GM21515 (cell line): ENCODE measurements around the gene SBNO1.
"Not testable (repeated sequence)": the region's sequence is repeated elsewhere in the genome, so short reads cannot be mapped to it uniquely, and the experiment has no call there.

Experiments used
- ATAC-seq: cut with Tn5 transposase; IDR thresholded peaks from one replicate; pipeline ENCODE4 v1.9.1; 2021; ENCODE audit not compliant: unreplicated experiment

SBNO1 gene

DNA sequence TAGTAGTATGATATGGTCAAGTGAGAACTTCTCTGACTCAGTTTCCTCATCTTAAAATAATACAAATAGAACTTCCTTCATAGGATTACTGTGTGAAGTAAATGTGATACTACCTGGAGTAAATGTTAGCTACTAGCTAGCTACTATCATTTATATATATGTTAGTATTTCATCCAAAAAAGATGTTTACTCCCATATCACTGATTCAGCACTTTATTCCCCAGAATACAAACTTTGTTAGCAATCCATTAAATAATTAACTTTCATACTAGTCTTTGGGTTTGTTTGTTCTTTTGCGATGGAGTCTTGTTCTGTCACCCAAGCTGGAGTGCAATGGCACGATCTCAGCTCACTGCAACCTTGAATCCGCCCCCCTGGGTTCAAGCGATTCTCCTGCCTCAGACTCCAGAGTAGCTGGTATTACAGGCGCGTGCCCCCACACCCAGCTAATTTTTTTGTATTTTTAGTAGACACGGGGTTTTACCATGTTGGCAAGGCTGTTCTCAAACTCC is 8.4 kb downstream of the SBNO1 start:
- ATAC-seq = no peak

DNA sequence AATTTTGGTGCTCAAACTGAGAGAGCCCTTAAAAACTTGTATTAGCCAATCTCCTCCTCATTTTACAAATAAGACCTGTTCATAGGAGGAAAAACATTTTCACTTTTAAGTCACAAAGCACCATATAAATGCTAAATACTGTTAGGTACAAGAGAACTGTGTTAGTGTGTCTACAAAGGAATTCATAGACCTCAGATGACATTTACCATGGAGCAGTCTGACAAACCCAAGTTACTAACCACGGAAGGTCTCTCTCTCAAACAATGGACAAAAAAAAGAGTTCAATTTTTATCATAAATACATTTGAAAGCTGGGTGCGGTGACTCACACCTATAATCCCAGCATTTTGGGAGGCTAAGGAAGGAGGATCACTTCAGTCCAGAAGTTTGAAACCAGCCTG is 10.0 kb downstream of the SBNO1 start:
- ATAC-seq = no peak

DNA sequence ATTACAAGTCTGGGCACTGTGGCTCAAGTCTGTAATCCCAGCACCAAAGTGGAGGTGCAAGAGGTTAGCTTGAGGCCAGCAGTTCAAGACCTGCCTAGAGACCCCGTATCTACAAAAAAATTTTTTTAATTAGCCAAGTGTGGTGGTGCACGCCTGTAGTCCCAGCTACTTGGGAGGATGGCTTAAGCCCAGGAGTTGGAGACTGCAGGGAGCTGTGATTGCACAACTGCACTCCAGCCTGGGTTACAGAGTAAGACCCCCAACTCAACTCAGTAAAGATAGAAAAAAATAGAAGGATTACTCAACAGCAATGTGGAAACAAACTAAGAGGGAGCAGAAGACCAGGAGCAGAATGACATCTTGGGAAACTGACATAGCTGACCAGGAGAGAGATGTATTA is 13.3 kb downstream of the SBNO1 start:
- ATAC-seq = no peak

GRCh38 chr12:123346946-123347345 is 17.7 kb downstream of the SBNO1 start:
- no peak for ATAC-seq

DNA sequence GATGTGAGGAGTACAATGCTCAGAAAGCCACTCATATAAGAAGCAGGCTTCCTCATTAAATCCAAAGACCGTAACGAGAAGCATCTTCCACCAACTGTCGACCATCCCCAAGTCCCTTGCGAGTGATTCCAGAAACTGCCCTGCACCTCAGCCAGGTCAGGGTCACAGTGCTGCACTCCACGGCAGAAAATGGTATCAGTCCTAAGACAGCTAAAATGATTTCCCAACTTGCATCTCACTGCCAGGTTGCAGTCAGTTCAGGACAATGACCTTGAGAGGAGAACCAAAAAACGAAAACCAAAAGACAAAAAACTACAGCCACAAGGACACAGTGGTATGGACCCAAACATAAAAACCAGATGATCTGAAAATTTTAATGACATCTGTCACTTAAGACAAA is 20.6 kb downstream of the SBNO1 start:
- no peak for ATAC-seq

DNA sequence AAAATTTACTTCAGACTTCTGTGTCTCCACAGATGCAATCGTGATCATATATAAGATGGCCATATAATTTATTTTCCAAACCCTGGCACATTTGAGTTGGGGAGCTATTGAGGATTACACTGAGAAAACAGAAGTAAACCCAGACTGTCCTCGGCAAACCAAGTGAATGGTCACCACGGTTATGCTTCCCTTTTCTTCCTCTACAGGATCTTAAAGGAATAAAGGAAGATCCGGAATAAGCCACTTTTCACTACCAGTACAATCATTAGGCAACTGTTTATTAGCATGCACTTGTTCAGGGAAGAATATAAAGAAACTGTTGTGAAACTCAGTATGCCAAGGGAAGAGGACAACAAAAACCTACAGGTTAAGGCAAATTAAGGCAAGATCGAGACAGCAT is 27.6 kb downstream of the SBNO1 start:
- no peak for ATAC-seq

- no peak for ATAC-seq
Measured at GRCh38 chr12:123336530-123336929, 28.1 kb downstream of the SBNO1 start.

- ATAC-seq = no peak
Measured at GRCh38 chr12:123335490-123335889, 29.2 kb downstream of the SBNO1 start.

DNA sequence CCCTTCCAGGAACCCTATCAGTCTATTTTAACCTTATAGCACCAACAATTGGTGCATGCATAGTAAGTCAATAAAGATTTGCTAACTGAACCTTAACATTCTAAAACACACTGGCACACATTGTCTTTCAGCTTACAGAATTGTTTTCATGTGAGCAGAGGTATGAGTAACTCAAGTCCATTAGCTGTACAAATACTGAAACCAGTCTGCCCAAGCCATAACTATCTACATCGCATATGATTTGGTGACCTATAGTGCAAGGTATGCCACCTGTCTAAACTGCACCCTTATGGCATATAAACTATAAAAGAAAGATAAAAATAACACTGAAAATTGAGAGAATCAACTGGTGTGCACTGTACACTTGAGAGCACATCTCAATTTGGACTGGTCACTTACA is 34.8 kb downstream of the SBNO1 start:
- ATAC-seq = no peak

DNA sequence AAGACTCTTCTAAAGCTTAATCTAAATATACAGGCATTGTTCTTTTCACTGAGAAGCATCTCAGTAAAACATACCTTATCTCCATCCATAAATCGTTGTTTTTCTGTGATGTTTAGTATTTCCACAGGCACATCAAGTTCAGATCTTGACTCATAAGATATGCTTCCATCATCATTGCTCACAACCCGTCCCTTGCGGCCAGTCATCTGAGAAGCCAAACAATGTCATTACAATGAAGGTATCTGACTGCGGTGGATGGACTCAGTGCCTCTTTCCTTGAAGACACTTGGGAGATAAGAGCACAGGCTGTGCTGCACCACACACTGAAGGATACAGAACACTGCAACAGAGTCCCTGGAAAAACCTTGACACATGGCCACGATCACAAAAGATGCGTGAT is 44.8 kb downstream of the SBNO1 start:
- ATAC-seq = no peak

DNA sequence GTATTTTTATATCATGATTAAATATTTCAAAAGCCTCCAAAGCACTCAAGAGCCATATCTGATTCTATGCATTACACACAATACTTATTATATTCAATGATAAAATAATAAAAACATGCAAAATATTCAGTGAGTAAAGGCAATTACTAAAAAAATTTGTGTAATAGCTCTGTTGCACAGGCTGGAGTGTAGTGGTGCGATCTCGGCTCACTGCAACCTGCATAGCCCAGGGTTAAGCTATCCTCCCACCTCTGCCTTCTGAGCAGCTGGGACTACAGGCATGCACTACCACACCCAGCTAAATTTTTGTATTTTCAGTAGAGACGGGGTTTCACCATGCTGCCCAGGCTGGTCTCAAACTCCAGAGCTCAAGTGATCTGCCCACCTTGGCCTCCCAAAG is 45.4 kb downstream of the SBNO1 start:
- ATAC-seq = no peak

GRCh38 chr12:123313046-123313445 is 51.6 kb downstream of the SBNO1 start:
- ATAC-seq = not testable (repeated sequence)

DNA sequence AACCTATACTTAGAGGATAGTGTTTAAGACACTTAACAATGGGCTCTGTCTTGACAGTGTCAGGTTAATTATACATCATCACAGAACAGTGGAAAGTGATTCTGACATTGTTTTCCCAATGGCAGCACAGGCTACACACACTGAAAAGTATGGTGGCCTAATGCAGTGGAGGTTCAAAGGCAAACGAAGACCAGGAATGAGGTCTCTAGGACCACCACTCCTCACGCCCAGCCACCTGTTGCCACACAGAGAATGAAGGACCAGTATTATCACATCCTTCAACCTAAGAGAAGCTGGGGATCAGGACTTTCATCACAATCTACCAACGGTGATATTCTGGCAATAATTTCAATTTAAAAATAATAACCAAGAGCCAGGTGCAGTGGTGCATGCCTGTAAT is 58.4 kb downstream of the SBNO1 start:
- ATAC-seq = no peak

- ATAC-seq = no peak
Measured at GRCh38 chr12:123305136-123305535, 59.5 kb downstream of the SBNO1 start.

- ATAC-seq = no peak
Measured at GRCh38 chr12:123293178-123293760, 71.4 kb downstream of the SBNO1 start.

- ATAC-seq = no peak
Measured at GRCh38 chr12:123289911-123290310, 74.7 kb downstream of the SBNO1 start.

DNA sequence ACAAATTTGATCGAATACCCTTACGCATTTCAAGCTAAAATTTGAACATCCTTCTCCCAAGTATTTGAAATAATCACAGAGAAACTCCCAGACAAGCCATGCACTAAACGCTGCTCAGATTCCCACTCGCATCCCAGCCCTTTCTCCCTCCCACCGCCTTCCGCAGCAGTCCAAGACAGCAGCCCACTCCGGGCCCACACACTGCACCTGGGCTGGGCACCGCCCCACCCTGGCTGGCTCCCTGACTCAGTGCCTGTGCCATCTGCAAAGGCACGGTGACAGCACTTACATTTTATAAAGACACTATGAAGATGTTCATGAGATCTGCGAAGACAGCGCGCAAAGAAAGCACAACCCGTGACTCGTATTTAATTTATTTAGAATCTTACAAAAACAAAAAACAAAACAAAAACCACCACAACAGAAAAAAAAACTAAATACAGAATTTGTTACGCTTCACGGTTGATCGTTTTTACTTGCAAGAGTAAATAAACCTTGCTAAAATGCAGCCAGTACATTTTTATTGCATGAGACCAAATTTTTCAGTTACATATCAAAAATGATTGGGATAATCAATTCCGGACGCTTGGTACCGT is 75.8 kb downstream of the SBNO1 start:
- no peak for ATAC-seq

GRCh38 chr12:123286652-123287373 is 77.8 kb downstream of the SBNO1 start:
- no peak for ATAC-seq

GRCh38 chr12:123284669-123285068 is 80.0 kb downstream of the SBNO1 start:
- no peak for ATAC-seq

GRCh38 chr12:123283461-123283860 is 81.2 kb downstream of the SBNO1 start:
- ATAC-seq = no peak

DNA sequence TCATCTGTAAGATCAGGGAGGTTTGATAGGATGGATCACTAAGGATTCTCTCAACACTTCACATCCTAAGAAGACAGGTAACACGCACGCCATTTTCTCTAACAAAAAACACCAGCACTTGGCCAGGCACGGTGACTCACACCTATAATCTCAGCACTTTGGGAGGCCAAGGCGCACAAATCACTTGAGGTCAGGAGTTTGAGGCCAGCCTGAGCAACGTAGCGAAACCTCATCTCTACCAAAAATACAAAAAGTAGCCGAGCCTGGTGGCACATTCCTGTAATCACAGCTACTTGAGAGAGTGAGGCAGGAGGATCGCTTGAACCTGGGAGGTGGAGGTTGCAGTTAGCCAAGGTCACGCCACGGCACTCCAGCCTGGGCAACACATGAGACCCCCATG is 82.5 kb downstream of the SBNO1 start:
- no peak for ATAC-seq

GRCh38 chr12:123280971-123281370 is 83.7 kb downstream of the SBNO1 start:
- no peak for ATAC-seq
